22Rv1 (cell line): ENCODE measurements around the gene FHIT.

Source experiments
- H3K27ac ChIP-seq: fragments of 450-650 bp; 2 replicates; pipeline ENCODE4 v1.5.1; 2017
- CTCF ChIP-seq: fragments of 450-650 bp; IDR thresholded peaks from 2 replicates; pipeline ENCODE4 v1.5.1; 2017; ENCODE audit warnings: mild to moderate bottlenecking
- ZFX ChIP-seq: fragments of 450-650 bp; IDR thresholded peaks from 2 replicates; pipeline ENCODE4 v1.6.1; 2017; ENCODE audit warnings: antibody characterized with exemption, borderline replicate concordance

FHIT gene

GRCh38 chr3:60220768-60221167 is 1030.5 kb downstream of the FHIT start:
- no peak overlapping the region for H3K27ac ChIP-seq
- TF ChIP-seq CTCF: no peak
- TF ChIP-seq ZFX: no peak

GRCh38 chr3:60219501-60219900 is 1031.8 kb downstream of the FHIT start:
- no peak overlapping the region for H3K27ac ChIP-seq
- no peak for TF ChIP-seq CTCF
- no peak for TF ChIP-seq ZFX

GRCh38 chr3:60217156-60217911 is 1033.9 kb downstream of the FHIT start:
- H3K27ac ChIP-seq: no peak overlapping the region
- TF ChIP-seq CTCF (no peak), ZFX (no peak)

DNA sequence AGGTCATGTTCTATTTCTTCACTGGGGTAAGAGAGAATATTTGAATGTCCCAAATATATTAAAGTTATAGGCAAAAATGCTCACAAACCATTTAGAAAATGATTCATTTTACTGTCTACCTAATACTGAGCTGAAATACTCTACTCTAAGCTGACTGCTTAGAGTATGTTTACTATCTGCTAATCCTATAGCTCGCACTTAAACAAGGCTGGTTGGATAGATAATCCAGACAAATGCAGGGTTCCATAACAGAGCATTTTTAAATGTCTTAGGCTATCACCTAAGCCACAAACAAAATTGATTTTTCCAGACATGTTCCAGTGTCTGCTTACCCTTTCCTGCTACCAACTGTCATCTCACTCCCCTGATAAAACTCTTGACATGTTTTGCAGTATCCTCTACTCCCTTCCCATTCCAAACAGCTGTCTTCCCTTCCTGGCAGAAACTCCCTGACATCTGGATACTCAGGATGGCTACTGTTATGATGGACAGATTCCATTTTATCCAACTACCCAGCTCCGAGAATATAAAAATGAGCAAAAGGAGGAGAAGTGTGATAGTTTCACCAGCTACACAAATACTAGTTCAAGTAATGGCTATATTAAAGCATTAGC is 1034.7 kb downstream of the FHIT start:
- TF ChIP-seq CTCF (no peak), ZFX (no peak)
- H3K27ac ChIP-seq: no peak overlapping the region

- TF ChIP-seq CTCF (no peak), ZFX (no peak)
These were observed 1035.3 kb downstream of the FHIT start for GRCh38 chr3:60215946-60216345.

DNA sequence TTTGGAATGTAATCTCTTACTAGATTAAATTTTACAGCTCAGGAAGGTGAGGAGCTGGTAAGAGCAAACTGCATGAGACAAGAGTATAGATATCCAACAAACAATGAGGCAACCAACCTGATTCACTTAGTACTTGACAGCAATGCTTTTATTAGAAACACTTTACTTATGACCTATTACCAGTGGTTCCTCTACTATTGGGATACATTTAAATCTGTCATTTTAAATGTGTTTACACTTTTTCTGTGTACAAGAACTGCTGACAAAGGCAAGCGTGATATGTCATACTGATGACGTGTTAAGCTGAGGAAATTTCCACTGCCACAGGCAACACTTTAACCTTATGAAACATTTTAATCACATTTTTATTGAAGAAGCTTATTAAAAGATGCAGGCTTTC is 1043.3 kb downstream of the FHIT start:
- no peak overlapping the region for H3K27ac ChIP-seq
- TF ChIP-seq ZFX: no peak
- TF ChIP-seq CTCF: no peak

More at GRCh38 chr3:60215946-60216345, 1035.3 kb downstream of the FHIT start:
- H3K27ac ChIP-seq: no peak overlapping the region

DNA sequence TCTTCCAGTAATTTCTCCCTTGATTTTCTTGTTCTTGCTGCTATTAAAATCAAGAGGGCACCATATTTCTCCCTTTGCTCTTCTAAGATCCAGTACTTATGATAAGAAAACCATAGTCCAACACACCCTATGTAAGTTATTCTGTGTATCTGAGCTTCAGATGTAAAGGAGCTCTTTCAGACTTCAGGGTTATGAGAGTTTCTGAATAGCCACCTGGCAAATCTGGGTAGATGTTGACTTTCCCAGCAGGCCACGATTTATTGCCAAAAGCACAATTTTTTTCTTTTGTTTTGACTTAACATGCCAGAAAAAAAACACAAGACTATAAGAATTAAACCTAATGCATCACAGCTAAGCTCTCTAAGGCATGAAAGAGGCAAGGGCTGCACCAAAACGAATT is 1045.0 kb downstream of the FHIT start:
- no peak overlapping the region for H3K27ac ChIP-seq
- TF ChIP-seq ZFX (no peak), CTCF (no peak)
